Skeletal muscle tissue (tissue), 5 donors: ENCODE data around the gene POLE2. TPM values are rescaled to one million over a fixed set of nuclear protein-coding genes. Genes with fewer than 3 reads are reported as not detected.

ENCODE experiments used
- H3K27ac ChIP-seq: one replicate; pipeline ENCODE4 v1.7.0; 2013; ENCODE audit warnings: mild to moderate bottlenecking, low read depth, low read length, inconsistent platforms
- H3K27me3 ChIP-seq, 3 donors: one replicate each; pipeline ENCODE4 v1.7.0; 2013; ENCODE audit warnings: low read length in 3 of 3; ENCODE audit not compliant: control insufficient read depth in 3 of 3, insufficient read depth in 3 of 3
- H3K36me3 ChIP-seq, 3 donors: one replicate each; pipeline ENCODE4 v1.7.0; 2013; ENCODE audit warnings: low read length in 3 of 3; ENCODE audit not compliant: control insufficient read depth in 3 of 3, insufficient read depth in 3 of 3
- H3K4me1 ChIP-seq, 3 donors: one replicate each; pipeline ENCODE4 v1.7.0; 2013; ENCODE audit warnings: low read length in 3 of 3, mild to moderate bottlenecking in 3 of 3; ENCODE audit not compliant: control insufficient read depth in 3 of 3, insufficient read depth in 3 of 3
- H3K4me3 ChIP-seq, 3 donors: one replicate each; pipeline ENCODE4 v1.7.0; 2013; ENCODE audit warnings: low read length in 3 of 3
- H3K9ac ChIP-seq, 3 donors: one replicate each; pipeline ENCODE4 v1.7.0; 2013; ENCODE audit warnings: low read length in 3 of 3, mild to moderate bottlenecking in 3 of 3, moderate library complexity in 2 of 3, low read depth in 1 of 3
- H3K9me3 ChIP-seq, 3 donors: one replicate each; pipeline ENCODE4 v1.7.0; 2013; ENCODE audit warnings: low read length in 3 of 3; ENCODE audit not compliant: control insufficient read depth in 3 of 3
- small RNA-seq: library from RNA; depleted of rRNA; stranded (forward); fragments of <200 nt; gene quantifications from one replicate; pipeline ENCODE3, GENCODE V24; 2014
- total RNA-seq: library from RNA; depleted of rRNA; stranded (reverse); fragments of >200 nt; gene quantifications from one replicate; pipeline ENCODE4 v1.2.3, GENCODE V29; 2014
- donor health status: Osteomylitis.

Gene POLE2
- total RNA-seq, 1 donor from 2014 or later = 15.1 TPM

GRCh38 chr14:49594347-49595091 lies 93.5 kb downstream of the POLE2 start:
- H3K27ac ChIP-seq = no peak overlapping the region
- no peaks in the 10 kb centered on the region for H3K9me3 ChIP-seq
- H3K4me3 ChIP-seq = no peak overlapping the region
- peaks cover 0 to 2% (median 0%) of the 10 kb centered on the region in 3 donors for H3K36me3 ChIP-seq
- no peaks in the 10 kb centered on the region for H3K27me3 ChIP-seq
- H3K4me1 ChIP-seq = peaks cover 2 to 7% (median 5%) of the 10 kb centered on the region in 3 donors
- H3K9ac ChIP-seq = no peak overlapping the region

Small RNAs within 50 kb of the gene (small RNA-seq; reads per million reads assigned to genes)
- gene AL139099.3 = not detected
- gene RNU6ATAC30P = not detected

Other genes with a start within 250 kb of the POLE2 start
- gene RPS29, start 101.8 kb downstream of the POLE2 start, total RNA-seq = 2,999 TPM
- 8.4 TPM for gene LRR1, start 89.3 kb downstream of the POLE2 start, total RNA-seq
- 243 TPM for gene RPL36AL, start 67.6 kb downstream of the POLE2 start, total RNA-seq
- gene MGAT2, start 67.4 kb downstream of the POLE2 start, total RNA-seq = 28.2 TPM
- gene DNAAF2, start 53.0 kb downstream of the POLE2 start, total RNA-seq = 5.7 TPM
- gene KLHDC1, start 4.9 kb upstream of the POLE2 start, total RNA-seq = 20.9 TPM
- gene KLHDC2, start 79.9 kb upstream of the POLE2 start, total RNA-seq = 123 TPM
- gene NEMF, start 164.6 kb upstream of the POLE2 start, total RNA-seq = 46.4 TPM
- gene ARF6, start 204.9 kb upstream of the POLE2 start, total RNA-seq = 24.5 TPM